ENCODE results near the gene LCOR. TPM values are rescaled to one million over a fixed set of nuclear protein-coding genes. Genes with fewer than 3 reads are reported as not detected.
"Not testable (repeated sequence)": the region's sequence is repeated elsewhere in the genome, so short reads cannot be mapped to it uniquely, and the experiment has no call there.

LCOR gene
- total RNA-seq, 4 donors from 2014 or later: 29.1 to 60.9 (median 42.4) TPM

DNA sequence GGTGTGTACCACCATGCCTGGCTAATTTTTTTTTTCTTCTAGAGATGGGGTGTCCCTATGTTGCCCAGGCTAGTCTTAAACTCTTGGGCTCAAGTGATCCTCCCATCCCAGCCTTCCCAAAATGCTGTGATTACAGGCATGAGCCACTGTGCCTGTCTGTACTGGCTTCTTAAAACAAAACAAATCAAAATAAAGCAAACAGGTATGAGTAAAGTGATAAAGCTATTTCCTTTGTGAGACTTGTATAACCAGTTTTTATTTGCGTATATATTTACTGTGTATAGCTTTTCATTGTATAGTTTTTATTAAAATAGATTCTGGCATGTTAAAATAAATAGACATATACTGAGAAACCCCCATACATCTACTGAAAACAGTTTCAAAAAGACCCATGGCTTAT, 14.3 kb downstream of the LCOR start:
- peaks cover 11 to 28% of the 10 kb centered on the region in 2 donors for H3K4me1 ChIP-seq
- intact Hi-C loops (cut with DNase I): no loop called here
- no peaks in the 10 kb centered on the region for H3K27me3 ChIP-seq
- WGBS, 2 donors: 83 to 93% methylated on average over 1 of the region's 1 CpG
- no peaks in the 10 kb centered on the region for H3K36me3 ChIP-seq
- no peaks in the 10 kb centered on the region for H3K9me3 ChIP-seq
- H3K4me3 ChIP-seq (replicated peaks in 1 of 3): no peak overlapping the region
- TF ChIP-seq POLR2A (IDR thresholded peaks at IDR 0.05): no peak
- TF ChIP-seq, protein P1, sequence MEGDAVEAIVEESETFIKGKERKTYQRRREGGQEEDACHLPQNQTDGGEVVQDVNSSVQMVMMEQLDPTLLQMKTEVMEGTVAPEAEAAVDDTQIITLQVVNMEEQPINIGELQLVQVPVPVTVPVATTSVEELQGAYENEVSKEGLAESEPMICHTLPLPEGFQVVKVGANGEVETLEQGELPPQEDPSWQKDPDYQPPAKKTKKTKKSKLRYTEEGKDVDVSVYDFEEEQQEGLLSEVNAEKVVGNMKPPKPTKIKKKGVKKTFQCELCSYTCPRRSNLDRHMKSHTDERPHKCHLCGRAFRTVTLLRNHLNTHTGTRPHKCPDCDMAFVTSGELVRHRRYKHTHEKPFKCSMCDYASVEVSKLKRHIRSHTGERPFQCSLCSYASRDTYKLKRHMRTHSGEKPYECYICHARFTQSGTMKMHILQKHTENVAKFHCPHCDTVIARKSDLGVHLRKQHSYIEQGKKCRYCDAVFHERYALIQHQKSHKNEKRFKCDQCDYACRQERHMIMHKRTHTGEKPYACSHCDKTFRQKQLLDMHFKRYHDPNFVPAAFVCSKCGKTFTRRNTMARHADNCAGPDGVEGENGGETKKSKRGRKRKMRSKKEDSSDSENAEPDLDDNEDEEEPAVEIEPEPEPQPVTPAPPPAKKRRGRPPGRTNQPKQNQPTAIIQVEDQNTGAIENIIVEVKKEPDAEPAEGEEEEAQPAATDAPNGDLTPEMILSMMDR (IDR thresholded peaks at IDR 0.05): no peak
- H3K27ac ChIP-seq: no peak overlapping the region
- DNase-seq: no peak

DNA sequence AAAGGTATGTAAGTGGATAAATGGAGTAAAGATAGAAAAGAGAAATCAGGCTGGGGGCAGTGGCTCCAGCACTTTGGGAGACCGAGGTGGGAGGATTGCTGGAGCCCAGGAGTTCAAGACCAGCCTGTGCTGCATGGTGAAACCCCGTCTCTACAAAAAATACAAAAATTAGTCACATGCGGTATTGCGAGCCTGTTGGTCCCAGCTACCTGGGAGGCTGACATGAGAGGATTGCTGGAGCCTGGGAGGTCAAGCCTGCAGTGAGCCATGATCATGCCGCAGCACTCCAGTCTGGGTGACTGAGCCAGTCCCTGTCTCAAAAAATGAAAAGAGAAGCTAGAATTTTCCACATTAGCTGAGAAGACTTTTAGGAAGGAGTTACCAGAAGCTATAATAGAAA, 14.8 kb downstream of the LCOR start:
- no peak for DNase-seq
- Histone ChIP-seq H3K27me3 (no peaks in the 10 kb centered on the region), H3K4me3 (replicated peaks in 1 of 3) (no peak overlapping the region), H3K36me3 (no peaks in the 10 kb centered on the region), H3K4me1 (peaks cover 11 to 28% of the 10 kb centered on the region in 2 donors), H3K27ac (no peak overlapping the region), H3K9me3 (no peaks in the 10 kb centered on the region)
- intact Hi-C loops (cut with DNase I): no loop called here
- WGBS, 2 donors: 93 to 95% methylated on average over 5 of the region's 5 CpGs
- TF ChIP-seq, protein P1 (IDR thresholded peaks at IDR 0.05): no peak
- TF ChIP-seq POLR2A (IDR thresholded peaks at IDR 0.05): no peak

DNA sequence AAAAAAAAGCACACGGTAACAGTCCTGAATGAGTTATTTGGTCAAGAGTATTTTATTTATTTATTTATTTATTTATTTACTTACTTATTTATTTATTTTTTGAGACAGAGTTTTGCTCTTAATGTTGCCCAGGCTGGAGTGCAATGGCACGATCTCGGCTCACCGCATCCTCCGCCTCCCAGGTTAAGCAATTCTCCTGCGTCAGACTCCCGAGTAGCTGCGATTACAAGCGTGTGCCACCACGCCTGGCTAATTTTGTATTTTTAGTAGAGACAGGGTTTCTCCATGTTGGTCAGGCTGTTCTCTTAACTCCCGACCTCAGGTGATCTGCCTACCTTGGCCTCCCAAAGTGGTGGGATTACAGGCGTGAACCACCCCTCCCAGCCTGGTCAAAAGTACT, 15.3 kb downstream of the LCOR start:
- peaks cover 11 to 28% of the 10 kb centered on the region in 2 donors for H3K4me1 ChIP-seq
- H3K27me3 ChIP-seq; intact Hi-C loops (cut with DNase I); H3K9me3 ChIP-seq; H3K4me3 ChIP-seq (replicated peaks in 1 of 3); H3K36me3 ChIP-seq; H3K27ac ChIP-seq: not testable (repeated sequence)
- DNase-seq: peak; percentile 10 to 39
- WGBS, 2 donors: 77 to 83% methylated on average over 12 of the region's 12 CpGs

DNA sequence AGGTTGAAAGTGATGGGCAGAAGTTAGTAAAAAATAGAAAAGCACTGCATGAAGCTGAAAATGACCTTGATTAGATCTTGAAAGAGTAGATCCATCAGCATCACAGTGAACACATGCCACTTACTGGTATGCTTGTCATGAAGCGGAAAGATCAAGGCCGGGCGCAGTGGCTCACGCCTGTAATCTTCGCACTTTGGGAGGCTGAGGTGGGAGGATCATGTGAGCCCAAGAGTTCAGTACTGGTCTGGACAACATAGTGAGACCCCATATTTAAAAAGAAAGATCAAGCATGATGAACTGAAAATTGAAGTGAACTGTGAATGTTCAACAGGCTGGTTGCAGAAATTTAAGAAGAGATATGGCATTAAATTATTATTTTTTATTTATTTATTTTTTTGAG, 18.0 kb downstream of the LCOR start:
- Histone ChIP-seq H3K4me1 (peaks cover 8 to 11% of the 10 kb centered on the region in 2 donors), H3K27me3 (no peaks in the 10 kb centered on the region), H3K36me3 (no peaks in the 10 kb centered on the region), H3K4me3 (replicated peaks in 1 of 3) (no peak overlapping the region), H3K9me3 (no peaks in the 10 kb centered on the region), H3K27ac (no peak overlapping the region)
- DNase-seq: no peak
- WGBS, 2 donors: 95 to 98% methylated on average over 5 of the region's 5 CpGs
- intact Hi-C loops (cut with DNase I): no loop called here
- TF ChIP-seq POLR2A (IDR thresholded peaks at IDR 0.05): no peak
- TF ChIP-seq, protein P1 (IDR thresholded peaks at IDR 0.05): no peak

DNA sequence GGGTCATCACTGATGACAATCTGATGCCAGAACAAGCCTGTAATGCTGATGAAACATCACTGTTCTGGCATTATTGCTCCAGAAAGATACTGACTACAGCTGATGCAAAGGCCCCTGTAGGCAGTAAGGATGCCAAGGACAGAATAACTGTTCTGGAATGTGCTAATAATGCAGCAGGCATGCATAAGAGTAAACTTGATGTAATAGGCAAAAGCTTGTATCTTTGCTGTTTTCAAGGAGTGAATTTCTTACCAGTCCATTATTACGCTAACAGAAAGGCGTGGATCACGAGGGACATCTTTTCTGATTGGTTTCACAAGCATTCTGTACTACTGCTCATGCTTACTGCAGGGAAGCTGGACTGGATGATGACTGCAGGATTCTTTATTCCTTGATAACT, 18.7 kb downstream of the LCOR start:
- no peak for TF ChIP-seq POLR2A (IDR thresholded peaks at IDR 0.05)
- TF ChIP-seq, protein P1 (IDR thresholded peaks at IDR 0.05): no peak
- Histone ChIP-seq H3K4me3 (replicated peaks in 1 of 3) (no peak overlapping the region), H3K36me3 (no peaks in the 10 kb centered on the region), H3K9me3 (no peaks in the 10 kb centered on the region), H3K4me1 (peaks cover 8 to 10% of the 10 kb centered on the region in 2 donors), H3K27ac (no peak overlapping the region), H3K27me3 (no peaks in the 10 kb centered on the region)
- intact Hi-C loops (cut with DNase I): no loop called here
- no peak for DNase-seq
- 89 to 95% methylated on average over 3 of the region's 3 CpGs for WGBS, 2 donors

DNA sequence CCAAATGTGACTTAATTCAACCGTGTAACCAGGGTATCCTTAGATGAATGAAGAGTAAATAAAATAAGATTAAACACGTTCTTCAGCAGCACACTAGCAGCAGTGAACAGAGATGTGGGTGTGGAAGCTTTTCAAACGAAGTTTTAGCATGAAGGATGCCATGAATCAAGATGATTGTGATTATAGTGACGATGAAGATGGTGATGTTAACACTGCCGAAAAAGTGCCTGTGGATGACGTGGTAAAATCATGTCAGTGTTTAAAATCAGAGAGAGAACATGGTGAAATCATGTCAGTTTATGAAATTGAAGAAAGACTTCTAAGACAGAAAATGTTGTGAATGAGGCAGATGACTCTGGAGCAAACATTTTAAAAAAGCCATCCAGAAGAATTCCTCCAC, 19.2 kb downstream of the LCOR start:
- Histone ChIP-seq H3K36me3 (no peaks in the 10 kb centered on the region), H3K27me3 (no peaks in the 10 kb centered on the region), H3K4me3 (replicated peaks in 1 of 3) (no peak overlapping the region), H3K27ac (no peak overlapping the region), H3K9me3 (no peaks in the 10 kb centered on the region), H3K4me1 (peaks cover 3 to 5% of the 10 kb centered on the region in 2 donors)
- TF ChIP-seq, protein P1 (IDR thresholded peaks at IDR 0.05): no peak
- TF ChIP-seq POLR2A (IDR thresholded peaks at IDR 0.05): no peak
- WGBS, 2 donors: 86 to 87% methylated on average over 6 of the region's 6 CpGs
- no peak for DNase-seq
- intact Hi-C loops (cut with DNase I): no loop called here

Measured in thyroid gland (tissue), 4 donors.